HG02981 (cell line): Measurements from ENCODE around the gene FAM229B.

Source experiments
- ATAC-seq: cut with Tn5 transposase; IDR thresholded peaks from one replicate; pipeline ENCODE4 v1.9.1; 2021; ENCODE audit warnings: mild to moderate bottlenecking, moderate library complexity; ENCODE audit not compliant: unreplicated experiment

The FAM229B gene

DNA sequence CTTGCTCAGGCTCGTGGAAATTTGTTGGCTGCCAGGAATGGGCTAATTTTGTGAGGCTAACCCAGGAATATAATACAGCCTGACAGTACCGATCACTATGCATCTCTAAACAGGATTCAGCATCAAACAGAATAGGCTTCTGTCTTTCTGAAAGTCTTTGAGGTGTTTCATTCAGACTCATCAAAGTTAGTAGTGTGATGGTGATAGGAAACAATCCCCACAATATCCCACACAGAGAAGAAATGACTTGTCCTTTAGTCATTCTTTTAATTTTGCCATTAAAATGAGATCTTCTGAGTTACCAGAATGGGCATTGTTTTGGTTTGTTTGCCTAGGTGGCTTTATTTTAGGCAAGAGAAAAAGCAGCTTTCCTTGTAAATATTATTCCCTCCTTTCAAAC, 54.3 kb downstream of the FAM229B start:
- no peak for ATAC-seq

- no peak for ATAC-seq
These were observed 56.9 kb downstream of the FAM229B start for GRCh38 chr6:112144145-112144926.

GRCh38 chr6:112145080-112145573, 57.7 kb downstream of the FAM229B start:
- ATAC-seq, result no peak

GRCh38 chr6:112148103-112148502, 60.7 kb downstream of the FAM229B start:
- no peak for ATAC-seq

DNA sequence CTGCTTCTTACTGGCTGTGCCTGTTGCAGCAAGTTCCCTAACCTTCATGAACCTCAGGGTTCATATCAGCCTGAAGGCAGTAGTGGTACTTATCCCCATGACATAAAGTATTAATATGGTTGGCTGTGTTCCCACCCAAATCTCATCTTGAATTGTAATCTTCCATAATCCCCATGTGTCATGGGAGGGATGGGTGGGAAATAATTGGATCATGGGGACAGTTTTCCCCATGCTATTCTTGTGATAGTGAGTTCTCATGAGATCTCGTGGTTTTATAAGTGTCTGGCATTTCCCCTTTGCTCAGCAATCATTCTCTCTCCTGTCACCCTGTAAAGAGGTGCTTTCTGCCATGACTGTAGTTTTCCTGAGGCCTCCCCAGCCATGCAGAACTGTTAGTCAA, 61.8 kb downstream of the FAM229B start:
- no peak for ATAC-seq

- no peak for ATAC-seq
These were observed 62.4 kb downstream of the FAM229B start for GRCh38 chr6:112149719-112150263.

GRCh38 chr6:112150363-112150762, 63.0 kb downstream of the FAM229B start:
- ATAC-seq, result no peak
